PFSK-1 (cell line): Measurements from ENCODE around the gene FPR3.

Source experiments
- FOXP2 ChIP-seq: optimal IDR thresholded peaks from 2 replicates; pipeline ENCODE3; 2011; ENCODE audit warnings: borderline replicate concordance, control low read depth, inconsistent platforms; ENCODE audit not compliant: insufficient read depth; ENCODE audit errors: extremely low read length, extremely low read depth
- POLR2AphosphoS5 ChIP-seq: IDR thresholded peaks from 2 replicates; pipeline ENCODE4 v1.6.1; 2012; ENCODE audit warnings: low read depth, mild to moderate bottlenecking, control low read depth, low read length, moderate library complexity
- SIN3A ChIP-seq: IDR thresholded peaks from 2 replicates; pipeline ENCODE4 v1.6.1; 2012; ENCODE audit warnings: mild to moderate bottlenecking, low read length, moderate library complexity, borderline replicate concordance; ENCODE audit not compliant: insufficient read depth
- TAF1 ChIP-seq: IDR thresholded peaks from 2 replicates; pipeline ENCODE4 v1.6.1; 2012; ENCODE audit warnings: low read length, control low read depth, borderline replicate concordance; ENCODE audit not compliant: insufficient read depth
- TF ChIP-seq, protein P1 (sequence below), 2 experiments: IDR thresholded peaks; 2 replicates each; pipeline versions ENCODE4 v1.6.1 to v1.8.0; 2011 to 2012; ENCODE audit warnings: low read depth in 2 of 2, low read length in 2 of 2, control low read depth in 1 of 2, inconsistent platforms in 1 of 2, mild to moderate bottlenecking in 1 of 2, moderate library complexity in 1 of 2; ENCODE audit not compliant: insufficient read depth in 1 of 2

DNA sequence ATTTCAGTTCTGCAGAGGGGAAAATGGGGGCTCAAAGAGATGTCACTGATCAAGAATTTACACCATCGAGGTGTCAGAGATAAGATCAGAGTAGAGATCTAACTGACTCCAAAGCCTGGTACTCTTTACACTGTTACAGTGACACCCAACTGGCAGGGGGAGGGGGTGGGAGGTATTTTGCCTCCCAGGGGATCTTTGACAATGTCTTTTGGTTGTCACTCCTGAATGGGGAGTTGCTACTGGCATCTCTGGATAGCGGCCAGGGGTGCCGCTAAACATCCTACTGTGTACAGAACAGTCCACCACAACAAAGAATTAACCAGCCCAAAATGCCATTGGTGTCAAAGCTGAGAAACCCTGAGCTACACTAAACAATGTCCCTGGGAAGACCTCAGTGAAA lies 3.1 kb downstream of the FPR3 start:
- TF ChIP-seq POLR2AphosphoS5 = no peak
- no peak for TF ChIP-seq TAF1
- TF ChIP-seq, protein P1, sequence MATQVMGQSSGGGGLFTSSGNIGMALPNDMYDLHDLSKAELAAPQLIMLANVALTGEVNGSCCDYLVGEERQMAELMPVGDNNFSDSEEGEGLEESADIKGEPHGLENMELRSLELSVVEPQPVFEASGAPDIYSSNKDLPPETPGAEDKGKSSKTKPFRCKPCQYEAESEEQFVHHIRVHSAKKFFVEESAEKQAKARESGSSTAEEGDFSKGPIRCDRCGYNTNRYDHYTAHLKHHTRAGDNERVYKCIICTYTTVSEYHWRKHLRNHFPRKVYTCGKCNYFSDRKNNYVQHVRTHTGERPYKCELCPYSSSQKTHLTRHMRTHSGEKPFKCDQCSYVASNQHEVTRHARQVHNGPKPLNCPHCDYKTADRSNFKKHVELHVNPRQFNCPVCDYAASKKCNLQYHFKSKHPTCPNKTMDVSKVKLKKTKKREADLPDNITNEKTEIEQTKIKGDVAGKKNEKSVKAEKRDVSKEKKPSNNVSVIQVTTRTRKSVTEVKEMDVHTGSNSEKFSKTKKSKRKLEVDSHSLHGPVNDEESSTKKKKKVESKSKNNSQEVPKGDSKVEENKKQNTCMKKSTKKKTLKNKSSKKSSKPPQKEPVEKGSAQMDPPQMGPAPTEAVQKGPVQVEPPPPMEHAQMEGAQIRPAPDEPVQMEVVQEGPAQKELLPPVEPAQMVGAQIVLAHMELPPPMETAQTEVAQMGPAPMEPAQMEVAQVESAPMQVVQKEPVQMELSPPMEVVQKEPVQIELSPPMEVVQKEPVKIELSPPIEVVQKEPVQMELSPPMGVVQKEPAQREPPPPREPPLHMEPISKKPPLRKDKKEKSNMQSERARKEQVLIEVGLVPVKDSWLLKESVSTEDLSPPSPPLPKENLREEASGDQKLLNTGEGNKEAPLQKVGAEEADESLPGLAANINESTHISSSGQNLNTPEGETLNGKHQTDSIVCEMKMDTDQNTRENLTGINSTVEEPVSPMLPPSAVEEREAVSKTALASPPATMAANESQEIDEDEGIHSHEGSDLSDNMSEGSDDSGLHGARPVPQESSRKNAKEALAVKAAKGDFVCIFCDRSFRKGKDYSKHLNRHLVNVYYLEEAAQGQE (IDR thresholded peaks at IDR 0.05; ENCODE audit: insufficient read depth in 1 of 2, low read depth in 2 of 2, low read length in 2 of 2) = no peak
- no peak for TF ChIP-seq FOXP2
- no peak for TF ChIP-seq SIN3A
